ENCODE results near the gene METTL6.
"Not testable (repeated sequence)": the region's sequence is repeated elsewhere in the genome, so short reads cannot be mapped to it uniquely, and the experiment has no call there.

The METTL6 gene

DNA sequence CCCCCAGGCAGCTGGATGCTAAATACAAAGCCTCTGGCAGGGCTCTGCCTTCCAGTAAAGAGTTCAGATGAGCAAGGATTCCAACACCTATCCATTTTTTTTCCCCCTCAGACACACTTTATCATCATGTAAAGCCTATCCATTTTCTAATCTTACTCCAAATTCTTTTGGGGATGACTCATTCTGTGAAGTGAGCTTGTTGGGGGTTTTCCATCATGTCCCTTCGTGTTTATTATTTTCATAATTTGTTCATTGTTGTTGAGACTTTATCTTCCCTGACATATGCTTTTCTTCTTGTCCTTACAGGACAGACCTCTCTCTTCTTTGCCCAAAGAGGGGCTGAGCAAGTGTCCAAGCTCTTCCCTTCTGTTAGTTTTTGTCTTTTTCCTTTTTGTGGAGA, 60.3 kb downstream of the METTL6 start:
- Histone ChIP-seq H3K9me3 (ENCODE audit: severe bottlenecking) (peaks cover 9% of the 10 kb centered on the region), H3K36me3 (no peaks in the 10 kb centered on the region), H3K27ac (no peak overlapping the region), H3K27me3 (ENCODE audit: insufficient read depth, low read depth, severe bottlenecking) (no peaks in the 10 kb centered on the region), H3K4me3 (ENCODE audit: low read depth, low read length) (no peak overlapping the region)
- DNase-seq, result no peak
- no peak for TF ChIP-seq CTCF (IDR thresholded peaks at IDR 0.05; ENCODE audit: low read depth, low read length)

GRCh38 chr3:15364078-15364477, 63.3 kb downstream of the METTL6 start:
- peak; percentile 59 for DNase-seq
- H3K4me3 ChIP-seq (ENCODE audit: low read depth, low read length); H3K36me3 ChIP-seq; H3K27me3 ChIP-seq (ENCODE audit: insufficient read depth, low read depth, severe bottlenecking); H3K9me3 ChIP-seq (ENCODE audit: severe bottlenecking): not testable (repeated sequence)
- H3K27ac ChIP-seq, result peak overlapping the region; percentile 79

- no peak for DNase-seq
- H3K27me3 ChIP-seq (ENCODE audit: insufficient read depth, low read depth, severe bottlenecking), result no peaks in the 10 kb centered on the region
- no peaks in the 10 kb centered on the region for H3K36me3 ChIP-seq
- H3K27ac ChIP-seq, result 0 out of 2 replicates have a peak overlapping the region, but pooled peaks have one; percentile 6
- H3K4me3 ChIP-seq (ENCODE audit: low read depth, low read length), result no peak overlapping the region
- peaks cover 9% of the 10 kb centered on the region for H3K9me3 ChIP-seq (ENCODE audit: severe bottlenecking)
- TF ChIP-seq CTCF (IDR thresholded peaks at IDR 0.05; ENCODE audit: low read depth, low read length), result no peak
These were observed 65.7 kb downstream of the METTL6 start for GRCh38 chr3:15361494-15362214.

GRCh38 chr3:15360788-15361493, 66.4 kb downstream of the METTL6 start:
- Histone ChIP-seq H3K27me3 (ENCODE audit: insufficient read depth, low read depth, severe bottlenecking) (no peaks in the 10 kb centered on the region), H3K36me3 (no peaks in the 10 kb centered on the region), H3K9me3 (ENCODE audit: severe bottlenecking) (peaks cover 9% of the 10 kb centered on the region), H3K4me3 (ENCODE audit: low read depth, low read length) (no peak overlapping the region), H3K27ac (no peak overlapping the region)
- DNase-seq, result no peak
- no peak for TF ChIP-seq CTCF (IDR thresholded peaks at IDR 0.05; ENCODE audit: low read depth, low read length)

Data from WERI-Rb-1 (cell line).